HFFc6 (cell line): ENCODE measurements around the gene C9orf153. TPM values are rescaled to one million over a fixed set of nuclear protein-coding genes. Genes with fewer than 3 reads are reported as not detected.
A peak's percentile ranks its signal among the peaks of the same experiment; 100 is the strongest.

Experiments
- DNase-seq: peaks from one replicate; pipeline ENCODE4 v3.0.0-alpha.2; 2018
- H3K27ac Mint-ChIP-seq: 2 replicates; pipeline ENCODE4 v1.8.0; 2020; ENCODE audit warnings: mild to moderate bottlenecking, mixed read lengths
- H3K27me3 Mint-ChIP-seq: 2 replicates; pipeline ENCODE4 v1.8.0; 2021; ENCODE audit warnings: mild to moderate bottlenecking, moderate library complexity, mixed read lengths; ENCODE audit not compliant: insufficient read depth
- H3K36me3 Mint-ChIP-seq: 2 replicates; pipeline ENCODE4 v1.8.0; 2021; ENCODE audit warnings: low read depth, mixed read lengths
- H3K4me1 Mint-ChIP-seq: 2 replicates; pipeline ENCODE4 v1.8.0; 2020; ENCODE audit warnings: low read depth, mixed read lengths
- H3K4me3 Mint-ChIP-seq: 2 replicates; pipeline ENCODE4 v1.8.0; 2020; ENCODE audit warnings: mild to moderate bottlenecking, moderate library complexity, mixed read lengths
- H3K9me3 Mint-ChIP-seq: 2 replicates; pipeline ENCODE4 v1.8.0; 2020; ENCODE audit warnings: mild to moderate bottlenecking, mixed read lengths
- total RNA-seq, 6 experiments: library from RNA; stranded (reverse); fragmentation: NEBNext Ultra II Directional; extraction: Animal tissue kit (Norgen Biotek cat#: 25700); gene quantifications; 2 replicates in 1 of 6; 3 replicates in 5 of 6; pipeline ENCODE4 v1.2.3, GENCODE V29; 2021
- TF ChIP-seq, protein P1 (sequence below): fragments of 200-600 bp; sonication (generic); IDR thresholded peaks from 2 replicates; pipeline ENCODE4 v1.5.0; 2021; ENCODE audit warnings: antibody characterized with exemption, mild to moderate bottlenecking

Gene C9orf153
- total RNA-seq, 6 experiments from 2014 or later: not detected

GRCh38 chr9:86286278-86286677 lies 26.8 kb upstream of the C9orf153 start:
- Mint-ChIP-seq H3K4me3 (no peak overlapping the region), H3K36me3 (no peaks in the 10 kb centered on the region)
- TF ChIP-seq, protein P1, sequence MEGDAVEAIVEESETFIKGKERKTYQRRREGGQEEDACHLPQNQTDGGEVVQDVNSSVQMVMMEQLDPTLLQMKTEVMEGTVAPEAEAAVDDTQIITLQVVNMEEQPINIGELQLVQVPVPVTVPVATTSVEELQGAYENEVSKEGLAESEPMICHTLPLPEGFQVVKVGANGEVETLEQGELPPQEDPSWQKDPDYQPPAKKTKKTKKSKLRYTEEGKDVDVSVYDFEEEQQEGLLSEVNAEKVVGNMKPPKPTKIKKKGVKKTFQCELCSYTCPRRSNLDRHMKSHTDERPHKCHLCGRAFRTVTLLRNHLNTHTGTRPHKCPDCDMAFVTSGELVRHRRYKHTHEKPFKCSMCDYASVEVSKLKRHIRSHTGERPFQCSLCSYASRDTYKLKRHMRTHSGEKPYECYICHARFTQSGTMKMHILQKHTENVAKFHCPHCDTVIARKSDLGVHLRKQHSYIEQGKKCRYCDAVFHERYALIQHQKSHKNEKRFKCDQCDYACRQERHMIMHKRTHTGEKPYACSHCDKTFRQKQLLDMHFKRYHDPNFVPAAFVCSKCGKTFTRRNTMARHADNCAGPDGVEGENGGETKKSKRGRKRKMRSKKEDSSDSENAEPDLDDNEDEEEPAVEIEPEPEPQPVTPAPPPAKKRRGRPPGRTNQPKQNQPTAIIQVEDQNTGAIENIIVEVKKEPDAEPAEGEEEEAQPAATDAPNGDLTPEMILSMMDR: no peak

GRCh38 chr9:86285261-86285660 lies 25.8 kb upstream of the C9orf153 start:
- peaks cover 20% of the 10 kb centered on the region for H3K4me1 Mint-ChIP-seq
- peaks cover 4% of the 10 kb centered on the region for H3K27me3 Mint-ChIP-seq
- H3K27ac Mint-ChIP-seq: no peak overlapping the region; the same call in 1 of the 2 replicates
- H3K36me3 Mint-ChIP-seq: no peaks in the 10 kb centered on the region
- no peak overlapping the region for H3K4me3 Mint-ChIP-seq
- TF ChIP-seq, protein P1: no peak
- DNase-seq: no peak
- no peaks in the 10 kb centered on the region for H3K9me3 Mint-ChIP-seq

More at GRCh38 chr9:86286278-86286677, 26.8 kb upstream of the C9orf153 start:
- H3K27me3 Mint-ChIP-seq: peaks cover 4% of the 10 kb centered on the region
- H3K9me3 Mint-ChIP-seq: no peaks in the 10 kb centered on the region
- H3K27ac Mint-ChIP-seq: no peak overlapping the region
- H3K4me1 Mint-ChIP-seq: peaks cover 12% of the 10 kb centered on the region
- no peak for DNase-seq

DNA sequence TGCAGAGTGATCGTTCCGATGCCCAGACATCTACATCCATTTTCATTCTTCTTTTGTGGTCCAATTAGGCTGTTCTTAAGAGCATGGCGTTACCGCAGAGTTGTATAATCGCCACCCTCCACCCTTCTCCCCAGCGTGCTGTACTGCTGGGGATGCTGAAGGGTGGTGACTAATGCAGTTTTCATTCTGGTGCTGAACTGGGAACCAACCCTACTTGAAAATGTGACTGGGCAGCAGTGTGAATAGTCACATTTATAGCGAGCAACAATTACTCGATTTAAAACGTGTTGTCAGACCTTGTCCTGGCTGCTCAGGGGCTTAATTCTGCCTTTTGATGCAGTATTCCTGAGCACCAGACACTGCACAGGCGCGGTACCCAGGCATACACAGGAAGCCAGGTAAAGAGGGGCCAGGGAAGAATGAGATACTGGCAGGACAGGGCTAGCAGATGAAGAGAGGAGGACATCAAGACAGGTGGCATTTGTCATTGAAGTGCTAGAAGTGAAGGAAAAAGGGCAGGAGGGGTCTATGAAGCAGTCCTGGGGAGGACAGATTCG lies 23.6 kb upstream of the C9orf153 start:
- H3K4me1 Mint-ChIP-seq: peaks cover 34% of the 10 kb centered on the region
- TF ChIP-seq, protein P1: no peak
- peak; percentile 88 for DNase-seq
- peak overlapping the region; percentile 94 for H3K4me3 Mint-ChIP-seq
- H3K27me3 Mint-ChIP-seq: peaks cover 2% of the 10 kb centered on the region; the same call in 1 of the 2 replicates
- H3K9me3 Mint-ChIP-seq: no peaks in the 10 kb centered on the region
- peaks cover 6% of the 10 kb centered on the region for H3K36me3 Mint-ChIP-seq
- H3K27ac Mint-ChIP-seq: peak overlapping the region; percentile 99

- Mint-ChIP-seq H3K27ac (peak within 1 kb of the TSS; percentile 99), H3K9me3 (no peaks in the 10 kb centered on the region), H3K36me3 (peaks cover 6% of the 10 kb centered on the region), H3K4me1 (peaks cover 34% of the 10 kb centered on the region), H3K4me3 (peak within 1 kb of the TSS; percentile 94), H3K27me3 (peaks cover 2% of the 10 kb centered on the region; the same call in 1 of the 2 replicates)
- TF ChIP-seq, protein P1: no peak
- DNase-seq: peak; percentile 88
Measured at GRCh38 chr9:86282077-86282978, 22.9 kb upstream of the C9orf153 start, which contains the start of gene ISCA1. Gene ISCA1 (minus strand): TSS chr9:86282538. CDS start chr9:86282458, 80 bp downstream.

GRCh38 chr9:86281593-86282076 lies 22.2 kb upstream of the C9orf153 start:
- Mint-ChIP-seq H3K27me3 (peaks cover 2% of the 10 kb centered on the region; the same call in 1 of the 2 replicates), H3K4me3 (peak overlapping the region; percentile 94), H3K9me3 (no peaks in the 10 kb centered on the region), H3K27ac (peak overlapping the region; percentile 99), H3K36me3 (peaks cover 6% of the 10 kb centered on the region), H3K4me1 (peaks cover 39% of the 10 kb centered on the region)
- DNase-seq: no peak
- TF ChIP-seq, protein P1: no peak
